ENCODE measurements around the gene LUZP1. TPM values are rescaled to one million over a fixed set of nuclear protein-coding genes. Genes with fewer than 3 reads are reported as not detected.

Gene LUZP1
- total RNA-seq, 1 experiment from 2014 or later: 22.4 TPM

GRCh38 chr1:23101101-23101827 lies 67.4 kb downstream of the LUZP1 start:
- Histone ChIP-seq H3K4me1 (ENCODE audit: control insufficient read depth in 1 of 2, insufficient read depth in 2 of 2, low read length in 2 of 2) (peaks cover 32 to 54% of the 10 kb centered on the region in 2 experiments), H3K9me2 (ENCODE audit: insufficient read depth) (no peaks in the 10 kb centered on the region), H3K9ac (ENCODE audit: low read length) (no peak overlapping the region), H3K4me3 (replicated peaks in 1 of 2; ENCODE audit: low read depth in 1 of 2, low read length in 2 of 2) (no peak overlapping the region; a peak in 1 of 4 replicates), H2AFZ (ENCODE audit: low read depth, low read length, poor library complexity, severe bottlenecking) (no peak overlapping the region), H4K20me1 (ENCODE audit: insufficient read depth) (no peaks in the 10 kb centered on the region), H3K4me2 (ENCODE audit: low read length) (peak overlapping the region; percentile 63), H3K9me3 (ENCODE audit: control insufficient read depth in 1 of 2, insufficient read depth in 1 of 2, low read depth in 1 of 2, low read length in 2 of 2) (no peaks in the 10 kb centered on the region), H3K27ac (ENCODE audit: low read depth, low read length) (no peak overlapping the region), H3K36me3 (ENCODE audit: control insufficient read depth in 1 of 2, insufficient read depth in 2 of 2, low read length in 2 of 2) (no peaks in the 10 kb centered on the region), H3K79me2 (ENCODE audit: insufficient read depth, low read length) (peaks cover 13% of the 10 kb centered on the region; the same call in 1 of the 2 replicates), H3K27me3 (ENCODE audit: insufficient read depth, low read length) (no peaks in the 10 kb centered on the region)
- no TSS peak for BruUV-seq (replicated peaks)
- ChIA-PET RAD21 (ENCODE audit: low non-redundant PET in 1 of 2, low total read pairs in 2 of 2, uncharacterized antibody in 2 of 2, unreplicated experiment in 2 of 2) (interaction anchor here in 1 of 2 experiments (3.5 kb wide), 1 partner anchor 83 kb away, joined by 18 read pairs; no protein-coding TSS in a partner anchor), CTCF (interaction anchor here (1.0 to 3.6 kb wide), 4 partner anchors 12 to 439 kb away, joined by 4 to 158 read pairs (median 16); no protein-coding TSS in a partner anchor), POLR2A (interaction anchor here (3.4 kb wide), 1 partner anchor 68 kb away, joined by 19 read pairs; the partner anchor contains the start of gene LUZP1)
- no peak for ATAC-seq
- intact Hi-C loops (cut with micrococcal nuclease): loop anchor here (5.0 to 10.0 kb wide), 2 partner anchors 66 to 174 kb away; partner anchors contain the start of gene LUZP1
- no peak for DNase-seq (ENCODE audit: low read depth, low spot score)
- TF ChIP-seq ELF1 (IDR thresholded peaks at IDR 0.05; ENCODE audit: borderline replicate concordance, low read depth): no peak
- TF ChIP-seq CEBPB (IDR thresholded peaks at IDR 0.05; ENCODE audit: low read depth): no peak
- no peak for TF ChIP-seq SIN3A (IDR thresholded peaks at IDR 0.05; ENCODE audit: low read depth)

DNA sequence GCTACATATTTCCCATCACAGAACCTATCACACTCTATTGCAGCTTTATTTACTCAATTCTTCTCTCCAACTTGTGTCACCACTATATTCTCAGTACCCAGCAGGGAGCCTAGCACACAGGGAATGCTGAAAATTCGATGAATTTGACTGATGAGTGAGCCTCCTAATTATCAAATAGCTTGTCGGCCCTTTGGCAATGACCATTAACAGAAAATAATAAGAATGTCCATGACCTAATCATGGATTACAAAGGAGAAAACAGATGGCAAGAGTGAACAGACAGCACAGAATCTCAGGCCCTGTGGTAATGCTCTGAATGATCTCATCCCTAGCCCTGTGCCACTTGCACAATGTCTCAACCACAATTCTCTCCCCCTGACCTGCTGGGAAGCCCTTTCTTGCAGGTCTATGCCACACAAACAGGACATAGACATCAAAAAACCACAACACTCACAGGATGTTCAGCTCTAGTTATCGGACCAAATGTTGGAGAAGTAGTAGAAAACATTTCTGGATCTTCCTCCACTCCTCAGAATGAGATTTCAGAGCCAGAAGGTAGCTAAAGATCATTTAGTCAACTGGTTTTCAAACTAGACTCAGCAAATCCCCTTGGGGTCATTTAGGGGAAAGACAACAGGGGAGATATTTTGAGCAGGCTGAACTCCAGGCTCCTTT lies 68.4 kb downstream of the LUZP1 start:
- intact Hi-C loops (cut with micrococcal nuclease): loop anchor here (5.0 to 10.0 kb wide), 2 partner anchors 67 to 175 kb away; partner anchors contain the start of gene LUZP1
- H4K20me1 ChIP-seq (ENCODE audit: insufficient read depth): no peaks in the 10 kb centered on the region
- no peak overlapping the region for H3K4me3 ChIP-seq (replicated peaks in 1 of 2; ENCODE audit: low read depth in 1 of 2, low read length in 2 of 2)
- TF ChIP-seq ATF3 (IDR thresholded peaks at IDR 0.05): no peak
- no peak for TF ChIP-seq ZNF274 (IDR thresholded peaks at IDR 0.05; ENCODE audit: low read depth, low read length)
- TF ChIP-seq CEBPB (IDR thresholded peaks at IDR 0.05; ENCODE audit: low read depth): peak; percentile 66
- TF ChIP-seq SP1 (IDR thresholded peaks at IDR 0.05; ENCODE audit: low read depth): no peak
- TF ChIP-seq SIN3A (IDR thresholded peaks at IDR 0.05; ENCODE audit: low read depth): no peak
- no peak for TF ChIP-seq EZH2 (IDR thresholded peaks at IDR 0.05)
- TF ChIP-seq, protein P1, sequence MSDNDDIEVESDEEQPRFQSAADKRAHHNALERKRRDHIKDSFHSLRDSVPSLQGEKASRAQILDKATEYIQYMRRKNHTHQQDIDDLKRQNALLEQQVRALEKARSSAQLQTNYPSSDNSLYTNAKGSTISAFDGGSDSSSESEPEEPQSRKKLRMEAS (IDR thresholded peaks at IDR 0.05): no peak
- TF ChIP-seq CBX3 (IDR thresholded peaks at IDR 0.05; ENCODE audit: low read depth): no peak
- peak overlapping the region; percentile 63; the same call in 1 of the 2 replicates for H3K4me2 ChIP-seq (ENCODE audit: low read length)
- ChIA-PET CTCF (interaction anchor here (1.0 to 3.6 kb wide), 6 partner anchors 13 to 440 kb away, joined by 3 to 158 read pairs (median 7); partner anchors contain the start of gene LUZP1), RAD21 (ENCODE audit: low non-redundant PET in 1 of 2, low total read pairs in 2 of 2, uncharacterized antibody in 2 of 2, unreplicated experiment in 2 of 2) (interaction anchor here (0.6 to 3.5 kb wide), 4 partner anchors 42 to 85 kb away, joined by 3 to 26 read pairs (median 12); no protein-coding TSS in a partner anchor), POLR2A (interaction anchor here (1.9 to 3.4 kb wide), 2 partner anchors 69 to 85 kb away, joined by 9 to 19 read pairs; partner anchors contain the start of gene LUZP1)
- no peaks in the 10 kb centered on the region for H3K27me3 ChIP-seq (ENCODE audit: insufficient read depth, low read length)
- H2AFZ ChIP-seq (ENCODE audit: low read depth, low read length, poor library complexity, severe bottlenecking): no peak overlapping the region
- H3K9me2 ChIP-seq (ENCODE audit: insufficient read depth): no peaks in the 10 kb centered on the region
- H3K27ac ChIP-seq (ENCODE audit: low read depth, low read length): no peak overlapping the region
- DNase-seq (ENCODE audit: low read depth, low spot score): no peak
- 0 out of 2 replicates have a peak, but pooled peaks have one; percentile 35 for ATAC-seq
- H3K79me2 ChIP-seq (ENCODE audit: insufficient read depth, low read length): peaks cover 13% of the 10 kb centered on the region; the same call in 1 of the 2 replicates
- no TSS peak for BruUV-seq (replicated peaks)
- no peaks in the 10 kb centered on the region for H3K9me3 ChIP-seq (ENCODE audit: control insufficient read depth in 1 of 2, insufficient read depth in 1 of 2, low read depth in 1 of 2, low read length in 2 of 2)
- peaks cover 32 to 61% of the 10 kb centered on the region in 2 experiments for H3K4me1 ChIP-seq (ENCODE audit: control insufficient read depth in 1 of 2, insufficient read depth in 2 of 2, low read length in 2 of 2)
- H3K9ac ChIP-seq (ENCODE audit: low read length): no peak overlapping the region
- H3K36me3 ChIP-seq (ENCODE audit: control insufficient read depth in 1 of 2, insufficient read depth in 2 of 2, low read length in 2 of 2): no peaks in the 10 kb centered on the region
